Measurements from ENCODE around the gene TMTC2.

TMTC2 gene

GRCh38 chr12:83075471-83075870 lies 388.8 kb downstream of the TMTC2 start:
- Histone ChIP-seq H3K36me3 (ENCODE audit: insufficient read depth, low read length) (no peaks in the 10 kb centered on the region), H3K4me2 (ENCODE audit: low read length) (no peak overlapping the region), H4K20me1 (ENCODE audit: insufficient read depth, low read length) (no peaks in the 10 kb centered on the region), H3K27me3 (ENCODE audit: insufficient read depth, low read length) (no peaks in the 10 kb centered on the region), H3K79me2 (ENCODE audit: insufficient read depth, low read length) (no peaks in the 10 kb centered on the region), H3K4me1 (ENCODE audit: insufficient read depth, low read length, severe bottlenecking) (no peaks in the 10 kb centered on the region), H3F3A (ENCODE audit: insufficient read depth, low read length) (no peaks in the 10 kb centered on the region), H3K9me2 (ENCODE audit: low read depth, low read length) (no peaks in the 10 kb centered on the region), H3K4me3 (ENCODE audit: low read depth, low read length, poor library complexity, severe bottlenecking) (no peak overlapping the region), H3K27ac (ENCODE audit: low read depth, low read length, poor library complexity, severe bottlenecking) (no peak overlapping the region), H3K9me3 (ENCODE audit: low read length) (no peaks in the 10 kb centered on the region), H3K9ac (ENCODE audit: low read length) (no peak overlapping the region), H2AFZ (ENCODE audit: low read length) (no peak overlapping the region)
- no peak for TF ChIP-seq EZH2 (IDR thresholded peaks at IDR 0.05; ENCODE audit: borderline replicate concordance, low read length)
- TF ChIP-seq CTCF (IDR thresholded peaks at IDR 0.05; ENCODE audit: low read length), result no peak

GRCh38 chr12:83077041-83077440 lies 390.3 kb downstream of the TMTC2 start:
- Histone ChIP-seq H3F3A (ENCODE audit: insufficient read depth, low read length) (no peaks in the 10 kb centered on the region), H3K4me3 (ENCODE audit: low read depth, low read length, poor library complexity, severe bottlenecking) (no peak overlapping the region), H3K27me3 (ENCODE audit: insufficient read depth, low read length) (no peaks in the 10 kb centered on the region), H3K27ac (ENCODE audit: low read depth, low read length, poor library complexity, severe bottlenecking) (no peak overlapping the region), H3K9me3 (ENCODE audit: low read length) (no peaks in the 10 kb centered on the region), H3K9ac (ENCODE audit: low read length) (no peak overlapping the region), H2AFZ (ENCODE audit: low read length) (no peak overlapping the region), H3K36me3 (ENCODE audit: insufficient read depth, low read length) (no peaks in the 10 kb centered on the region), H3K4me2 (ENCODE audit: low read length) (no peak overlapping the region), H3K79me2 (ENCODE audit: insufficient read depth, low read length) (no peaks in the 10 kb centered on the region), H4K20me1 (ENCODE audit: insufficient read depth, low read length) (no peaks in the 10 kb centered on the region), H3K9me2 (ENCODE audit: low read depth, low read length) (no peaks in the 10 kb centered on the region), H3K4me1 (ENCODE audit: insufficient read depth, low read length, severe bottlenecking) (no peaks in the 10 kb centered on the region)
- TF ChIP-seq CTCF (IDR thresholded peaks at IDR 0.05; ENCODE audit: low read length) (no peak), EZH2 (IDR thresholded peaks at IDR 0.05; ENCODE audit: borderline replicate concordance, low read length) (no peak)

GRCh38 chr12:83082690-83083276 lies 396.1 kb downstream of the TMTC2 start:
- H3K9me3 ChIP-seq (ENCODE audit: low read length), result no peaks in the 10 kb centered on the region
- H3K9me2 ChIP-seq (ENCODE audit: low read depth, low read length), result no peaks in the 10 kb centered on the region
- no peaks in the 10 kb centered on the region for H3K4me1 ChIP-seq (ENCODE audit: insufficient read depth, low read length, severe bottlenecking)
- no peak overlapping the region for H3K4me2 ChIP-seq (ENCODE audit: low read length)
- TF ChIP-seq EZH2 (IDR thresholded peaks at IDR 0.05; ENCODE audit: borderline replicate concordance, low read length) (no peak), CTCF (IDR thresholded peaks at IDR 0.05; ENCODE audit: low read length) (no peak)
- no peak overlapping the region for H3K27ac ChIP-seq (ENCODE audit: low read depth, low read length, poor library complexity, severe bottlenecking)
- H3K79me2 ChIP-seq (ENCODE audit: insufficient read depth, low read length), result no peaks in the 10 kb centered on the region
- H3K27me3 ChIP-seq (ENCODE audit: insufficient read depth, low read length), result no peaks in the 10 kb centered on the region
- H3K4me3 ChIP-seq (ENCODE audit: low read depth, low read length, poor library complexity, severe bottlenecking), result no peak overlapping the region
- no peak overlapping the region for H2AFZ ChIP-seq (ENCODE audit: low read length)
- no peaks in the 10 kb centered on the region for H3K36me3 ChIP-seq (ENCODE audit: insufficient read depth, low read length)
- no peak overlapping the region for H3K9ac ChIP-seq (ENCODE audit: low read length)
- no peaks in the 10 kb centered on the region for H4K20me1 ChIP-seq (ENCODE audit: insufficient read depth, low read length)
- no peaks in the 10 kb centered on the region for H3F3A ChIP-seq (ENCODE audit: insufficient read depth, low read length)
